ENCODE data around the gene MAN1A1. TPM values are rescaled to one million over a fixed set of nuclear protein-coding genes. Genes with fewer than 3 reads are reported as not detected.
"Not testable (repeated sequence)": the region's sequence is repeated elsewhere in the genome, so short reads cannot be mapped to it uniquely, and the experiment has no call there.

Gene MAN1A1
- total RNA-seq, 4 donors from 2014 or later = 30.0 to 99.0 (median 69.8) TPM

DNA sequence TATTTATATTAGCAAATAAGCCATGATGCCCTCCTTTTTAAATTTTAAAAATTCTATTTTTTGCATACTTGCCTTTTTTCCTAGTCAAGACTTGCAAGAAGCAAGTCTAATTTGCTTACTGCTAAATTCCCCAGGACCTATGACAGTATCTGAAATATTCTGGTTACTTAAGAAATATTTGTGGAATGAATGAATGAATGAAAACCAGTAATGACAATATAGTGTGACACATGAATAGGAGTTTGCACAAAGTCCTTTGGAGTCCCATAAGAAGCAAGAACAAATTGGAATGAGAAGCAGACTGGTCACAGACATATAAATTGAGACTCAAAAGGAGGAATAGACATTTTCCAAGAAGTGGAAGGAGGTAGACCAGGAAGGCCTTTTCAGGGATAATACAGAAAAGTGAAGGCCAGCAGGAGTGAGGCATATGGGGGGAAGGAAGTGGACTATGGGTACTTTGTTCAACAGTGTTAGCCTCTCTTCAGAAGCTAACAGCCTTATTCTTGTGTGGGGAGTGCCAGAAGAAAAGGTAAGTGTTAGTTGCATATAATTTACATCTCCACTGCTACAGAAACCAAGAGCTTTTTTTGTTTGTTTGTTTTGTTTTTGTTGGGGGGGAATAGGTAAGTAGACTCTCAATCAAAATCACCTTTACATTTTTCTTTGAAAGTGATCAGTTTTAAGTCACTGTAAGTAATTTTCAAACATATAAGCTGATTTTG lies 177.5 kb downstream of the MAN1A1 start:
- H3K4me1 ChIP-seq = no peaks in the 10 kb centered on the region

DNA sequence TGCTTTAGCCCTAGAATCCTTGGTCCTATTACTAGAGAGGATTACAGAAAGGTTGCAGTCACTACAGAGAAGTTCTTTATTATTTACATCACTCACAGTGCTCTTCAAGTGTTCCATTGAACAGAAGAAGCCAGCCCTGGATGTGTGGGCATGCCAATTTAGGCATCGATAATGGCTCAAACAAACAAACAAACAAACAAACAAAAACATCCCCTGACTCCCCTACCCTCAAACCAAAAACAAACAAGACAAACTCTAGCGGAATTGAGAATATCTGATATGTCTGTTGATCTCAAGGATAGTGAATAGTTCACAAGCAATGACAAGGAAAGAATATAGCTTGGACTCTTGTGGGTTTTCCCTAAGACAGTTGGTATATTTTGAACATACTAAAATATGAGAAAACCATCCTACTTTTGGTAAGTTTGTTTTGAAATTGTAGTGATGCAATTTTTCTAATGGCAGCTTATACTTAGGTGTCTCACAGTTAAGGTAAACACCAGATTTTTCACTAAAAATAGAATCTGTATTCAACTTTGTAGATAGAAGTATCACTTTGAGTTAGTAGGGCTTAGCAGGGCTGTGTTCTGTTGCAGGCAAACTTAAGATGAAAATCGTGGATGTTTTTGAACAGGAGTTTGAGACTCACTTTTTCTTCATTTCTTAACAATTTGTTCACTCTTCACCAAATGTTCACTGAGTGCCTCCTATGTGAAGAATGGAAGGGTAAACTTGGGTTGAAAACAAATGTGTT lies 178.3 kb downstream of the MAN1A1 start:
- H3K9me3 ChIP-seq = no peaks in the 10 kb centered on the region
- no peak overlapping the region for H3K4me3 ChIP-seq
- TF ChIP-seq, protein P1, sequence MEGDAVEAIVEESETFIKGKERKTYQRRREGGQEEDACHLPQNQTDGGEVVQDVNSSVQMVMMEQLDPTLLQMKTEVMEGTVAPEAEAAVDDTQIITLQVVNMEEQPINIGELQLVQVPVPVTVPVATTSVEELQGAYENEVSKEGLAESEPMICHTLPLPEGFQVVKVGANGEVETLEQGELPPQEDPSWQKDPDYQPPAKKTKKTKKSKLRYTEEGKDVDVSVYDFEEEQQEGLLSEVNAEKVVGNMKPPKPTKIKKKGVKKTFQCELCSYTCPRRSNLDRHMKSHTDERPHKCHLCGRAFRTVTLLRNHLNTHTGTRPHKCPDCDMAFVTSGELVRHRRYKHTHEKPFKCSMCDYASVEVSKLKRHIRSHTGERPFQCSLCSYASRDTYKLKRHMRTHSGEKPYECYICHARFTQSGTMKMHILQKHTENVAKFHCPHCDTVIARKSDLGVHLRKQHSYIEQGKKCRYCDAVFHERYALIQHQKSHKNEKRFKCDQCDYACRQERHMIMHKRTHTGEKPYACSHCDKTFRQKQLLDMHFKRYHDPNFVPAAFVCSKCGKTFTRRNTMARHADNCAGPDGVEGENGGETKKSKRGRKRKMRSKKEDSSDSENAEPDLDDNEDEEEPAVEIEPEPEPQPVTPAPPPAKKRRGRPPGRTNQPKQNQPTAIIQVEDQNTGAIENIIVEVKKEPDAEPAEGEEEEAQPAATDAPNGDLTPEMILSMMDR (IDR thresholded peaks at IDR 0.05) = no peak
- no peak for TF ChIP-seq POLR2A (IDR thresholded peaks at IDR 0.05)
- no peak overlapping the region for H3K27ac ChIP-seq
- no peak for DNase-seq
- H3K4me1 ChIP-seq = no peaks in the 10 kb centered on the region
- H3K36me3 ChIP-seq = no peaks in the 10 kb centered on the region
- no peaks in the 10 kb centered on the region for H3K27me3 ChIP-seq
- intact Hi-C loops (cut with DNase I; ENCODE audit: low total_unique reads) = no loop called here

More for the DNA sequence above, 177.5 kb downstream of the MAN1A1 start:
- Histone ChIP-seq H3K9me3 (no peaks in the 10 kb centered on the region), H3K27ac (no peak overlapping the region), H3K27me3 (no peaks in the 10 kb centered on the region), H3K4me3 (no peak overlapping the region), H3K36me3 (no peaks in the 10 kb centered on the region)
- intact Hi-C loops (cut with DNase I; ENCODE audit: low total_unique reads) = no loop called here
- TF ChIP-seq POLR2A (IDR thresholded peaks at IDR 0.05) = no peak
- TF ChIP-seq, protein P1 (IDR thresholded peaks at IDR 0.05) = no peak
- DNase-seq = no peak

DNA sequence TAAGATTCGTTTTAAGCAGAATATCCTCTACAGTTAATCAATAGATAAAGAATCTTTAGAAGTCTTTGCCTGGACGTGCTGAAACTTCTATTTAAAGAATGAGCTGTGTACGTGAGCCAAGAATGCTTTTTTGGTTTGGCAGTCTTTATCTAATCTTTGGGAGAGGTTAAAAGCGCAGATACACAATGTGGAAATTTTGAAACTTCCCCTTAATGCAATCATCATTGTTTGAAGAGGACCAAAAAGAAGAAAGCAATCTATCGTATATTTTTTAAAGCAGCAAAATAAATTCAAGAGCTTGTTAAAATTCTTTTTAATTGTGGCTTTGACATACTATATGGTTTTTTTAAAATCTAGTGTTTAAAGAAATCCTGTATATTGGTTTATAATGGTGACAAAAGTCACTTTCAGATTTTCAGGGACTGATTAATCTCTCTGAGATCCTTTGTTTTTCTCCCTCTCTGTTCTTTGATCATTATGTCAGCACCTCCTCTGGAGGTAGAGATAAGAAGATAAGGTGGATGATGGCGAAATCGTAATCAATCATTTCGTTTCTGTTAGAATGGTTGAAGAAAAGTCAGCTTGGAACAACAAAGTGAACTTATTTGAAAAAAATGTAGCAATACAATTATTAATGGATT lies 179.0 kb downstream of the MAN1A1 start:
- Histone ChIP-seq H3K9me3 (no peaks in the 10 kb centered on the region), H3K4me3 (no peak overlapping the region), H3K27me3 (no peaks in the 10 kb centered on the region), H3K4me1 (no peaks in the 10 kb centered on the region), H3K36me3 (no peaks in the 10 kb centered on the region), H3K27ac (no peak overlapping the region)
- TF ChIP-seq, protein P1 (IDR thresholded peaks at IDR 0.05) = no peak
- TF ChIP-seq POLR2A (IDR thresholded peaks at IDR 0.05) = no peak
- no peak for DNase-seq
- intact Hi-C loops (cut with DNase I; ENCODE audit: low total_unique reads) = no loop called here

DNA sequence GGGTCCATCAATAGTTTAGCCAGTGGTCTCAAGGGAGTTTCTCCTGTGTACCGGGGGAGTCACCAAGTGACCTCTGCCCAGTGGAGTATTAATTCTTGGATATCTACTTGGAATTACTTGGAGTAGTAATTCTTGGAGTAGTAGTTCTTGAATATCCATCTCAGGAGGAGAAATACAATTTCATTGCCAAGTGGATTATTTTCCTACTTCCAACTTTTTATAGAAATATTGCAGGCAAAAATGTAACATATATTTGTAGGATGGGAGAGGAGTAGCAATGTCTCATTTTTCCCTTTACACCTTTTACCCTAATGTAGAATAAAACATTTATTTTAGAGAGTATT lies 179.5 kb downstream of the MAN1A1 start:
- Histone ChIP-seq H3K27ac (no peak overlapping the region), H3K9me3 (no peaks in the 10 kb centered on the region), H3K4me3 (no peak overlapping the region), H3K4me1 (no peaks in the 10 kb centered on the region), H3K27me3 (no peaks in the 10 kb centered on the region), H3K36me3 (no peaks in the 10 kb centered on the region)
- intact Hi-C loops (cut with DNase I; ENCODE audit: low total_unique reads) = no loop called here
- no peak for DNase-seq
- no peak for TF ChIP-seq POLR2A (IDR thresholded peaks at IDR 0.05)
- TF ChIP-seq, protein P1 (IDR thresholded peaks at IDR 0.05) = no peak

DNA sequence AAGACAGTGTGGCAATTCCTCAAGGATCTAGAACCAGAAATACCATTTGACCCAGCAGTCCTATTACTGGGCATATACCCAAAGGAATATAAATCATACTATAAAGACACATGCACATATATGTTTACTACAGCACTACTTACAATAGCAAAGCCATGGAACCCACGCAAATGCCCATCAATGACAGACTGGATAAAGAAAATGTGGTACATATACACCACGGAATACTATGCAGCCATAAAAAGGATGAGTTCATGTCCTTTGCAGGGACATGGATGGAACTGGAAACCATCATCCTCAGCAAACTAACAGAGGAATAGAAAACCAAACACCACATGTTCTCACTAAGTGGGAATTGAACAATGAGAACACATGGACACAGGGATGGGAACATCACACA lies 180.2 kb downstream of the MAN1A1 start:
- H3K27me3 ChIP-seq; H3K4me1 ChIP-seq; H3K27ac ChIP-seq; DNase-seq; intact Hi-C loops (cut with DNase I; ENCODE audit: low total_unique reads); H3K9me3 ChIP-seq; H3K4me3 ChIP-seq; H3K36me3 ChIP-seq: not testable (repeated sequence)

All from uterus (tissue), 4 donors.